Activated CD4-positive, alpha-beta T cell treated with anti-CD3 and anti-CD28 coated beads, Interleukin-10, Interleukin-2, amounts not matched to agents 100 ng/mL and 50 ng/mL, durations not matched to agents 16 hours and 8 hours (primary cell): ENCODE measurements around the gene SPATS2.
"Not testable (repeated sequence)": the region's sequence is repeated elsewhere in the genome, so short reads cannot be mapped to it uniquely, and the experiment has no call there.

ENCODE experiments used
- DNase-seq: peaks from one replicate; pipeline ENCODE4 v3.0.0-alpha.2; 2020

SPATS2 gene

DNA sequence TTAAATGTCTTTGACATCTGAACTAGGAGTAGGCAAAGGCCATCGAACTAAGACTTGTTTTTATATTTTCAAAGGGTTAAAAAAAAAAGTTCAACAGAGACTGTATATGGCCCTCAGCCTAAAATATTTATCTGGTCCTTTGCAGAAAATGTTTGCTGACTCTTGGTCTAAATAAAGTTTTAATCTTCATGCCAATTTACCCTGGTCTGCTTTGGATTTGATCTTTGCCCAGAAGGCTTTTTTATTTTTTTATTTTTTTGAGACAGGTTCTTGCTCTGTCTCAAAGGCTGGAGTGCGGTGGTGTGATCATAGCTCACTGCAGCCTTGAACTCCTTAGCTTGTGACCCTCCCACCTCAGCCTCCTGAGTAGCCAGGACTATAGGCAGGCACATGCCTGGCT is 47.1 kb downstream of the SPATS2 start:
- no peak for DNase-seq

DNA sequence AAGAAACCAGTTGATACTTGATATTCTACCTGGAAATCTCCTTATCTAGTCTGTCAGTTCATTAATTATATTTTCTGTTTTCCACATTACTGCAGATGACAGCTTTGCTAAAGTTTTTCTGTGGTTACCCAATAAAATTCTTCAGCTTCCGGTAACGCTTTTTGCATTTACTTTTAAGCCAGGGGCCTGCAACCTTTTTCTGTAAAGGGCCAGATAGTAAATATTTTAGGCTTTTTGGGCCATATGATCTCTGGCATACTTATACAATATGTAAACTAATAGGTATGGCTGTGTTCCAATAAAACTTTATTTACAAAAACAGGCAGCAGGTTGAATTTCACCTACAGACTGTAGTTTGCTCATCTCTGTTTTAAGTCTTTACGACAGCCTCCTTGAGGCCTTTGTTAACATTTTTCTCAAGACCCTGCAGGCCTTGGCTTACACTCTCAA is 48.3 kb downstream of the SPATS2 start:
- no peak for DNase-seq

DNA sequence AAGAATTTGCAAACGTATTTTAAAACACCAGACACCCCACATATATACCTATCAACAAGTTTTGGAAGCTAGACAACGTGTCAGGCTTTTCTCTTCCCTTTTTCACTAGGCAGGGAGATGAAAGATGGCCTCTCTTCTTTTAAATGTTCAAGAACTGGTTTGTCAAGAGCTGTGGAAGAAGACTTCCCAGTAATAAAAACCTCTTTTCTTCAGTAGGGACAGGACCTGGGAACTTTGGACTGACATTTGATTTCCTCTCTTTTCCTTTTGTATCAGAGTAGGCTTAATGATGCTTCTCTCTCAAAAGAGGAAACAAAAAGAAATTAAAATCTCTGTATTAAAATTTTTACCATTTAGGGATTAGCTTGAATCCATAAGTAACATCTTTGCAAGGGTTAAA is 49.6 kb downstream of the SPATS2 start:
- no peak for DNase-seq

DNA sequence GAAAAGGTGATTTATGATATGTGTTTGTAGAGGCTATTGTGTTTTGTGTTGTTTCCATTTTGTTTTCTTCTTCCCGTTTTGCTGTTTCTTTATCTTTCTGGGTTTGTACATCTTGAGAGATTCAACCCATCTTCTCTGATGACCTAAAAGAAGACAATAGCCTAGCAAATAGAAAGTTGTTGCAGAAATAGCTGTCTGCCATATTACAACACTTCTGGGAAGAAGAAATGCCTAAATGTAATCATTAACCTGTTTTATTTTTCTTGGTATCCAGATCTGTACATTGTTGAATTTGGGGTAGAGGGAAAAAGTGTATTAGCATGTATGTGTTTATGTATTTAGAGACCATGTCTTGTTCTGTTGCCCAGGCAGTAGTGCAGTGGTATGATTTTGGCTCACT is 50.3 kb downstream of the SPATS2 start:
- DNase-seq = no peak

DNA sequence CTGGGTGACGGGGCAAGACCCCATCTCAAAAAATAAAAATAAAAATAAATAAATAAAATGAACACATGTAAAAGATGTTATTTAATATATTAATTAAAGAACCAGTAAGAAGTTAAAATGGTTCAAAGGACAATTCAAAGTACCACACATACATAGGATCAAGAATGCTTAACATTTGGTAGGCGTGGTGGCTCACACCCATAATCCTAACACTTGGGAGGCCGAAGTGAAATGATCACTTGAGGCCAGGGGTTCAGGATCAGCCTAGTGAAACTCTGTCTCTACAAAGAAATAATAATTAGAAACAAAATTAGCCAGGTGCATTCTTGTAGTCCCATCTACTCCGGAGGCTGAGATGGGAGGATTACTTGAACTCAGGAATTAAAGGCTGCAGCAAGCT is 53.3 kb downstream of the SPATS2 start:
- DNase-seq = no peak

DNA sequence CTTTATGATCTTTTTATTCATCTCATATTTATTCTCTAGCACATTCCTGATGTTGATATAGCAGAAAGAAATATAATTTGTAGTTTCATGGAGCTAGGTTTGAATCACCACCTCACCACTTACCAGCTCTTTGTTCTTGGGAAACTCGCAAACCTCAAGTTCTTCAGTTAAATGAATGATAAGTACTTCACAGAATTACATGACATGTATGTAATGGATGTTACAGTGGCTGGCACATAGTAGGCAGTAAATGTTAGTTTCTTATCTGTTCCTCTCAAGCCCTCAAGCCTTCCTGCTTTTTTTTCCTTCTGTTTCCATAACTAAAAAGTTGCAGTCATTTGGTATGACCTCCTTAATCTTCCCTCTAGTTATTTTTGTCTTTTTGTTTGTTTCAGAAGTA is 54.9 kb downstream of the SPATS2 start:
- DNase-seq = no peak

DNA sequence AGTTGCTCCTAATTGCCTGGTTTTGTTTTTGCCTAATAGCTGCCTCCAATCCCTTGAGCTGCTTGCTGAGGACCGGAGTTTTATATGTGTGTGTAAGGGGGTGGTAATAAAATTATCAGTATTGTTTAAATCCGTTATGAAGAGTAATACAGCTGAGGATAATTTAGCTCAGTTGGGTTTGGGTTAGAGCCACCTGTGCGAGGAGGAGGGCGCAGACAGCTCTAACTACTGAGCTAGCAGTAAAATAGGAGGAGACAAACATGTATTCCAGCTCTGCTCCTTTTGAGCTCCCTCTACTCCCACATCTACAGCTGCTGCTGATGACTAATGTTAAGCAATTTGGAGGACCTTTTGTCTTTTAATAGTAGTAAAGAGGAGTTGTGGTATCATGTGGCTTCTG is 61.5 kb downstream of the SPATS2 start:
- DNase-seq = no peak

DNA sequence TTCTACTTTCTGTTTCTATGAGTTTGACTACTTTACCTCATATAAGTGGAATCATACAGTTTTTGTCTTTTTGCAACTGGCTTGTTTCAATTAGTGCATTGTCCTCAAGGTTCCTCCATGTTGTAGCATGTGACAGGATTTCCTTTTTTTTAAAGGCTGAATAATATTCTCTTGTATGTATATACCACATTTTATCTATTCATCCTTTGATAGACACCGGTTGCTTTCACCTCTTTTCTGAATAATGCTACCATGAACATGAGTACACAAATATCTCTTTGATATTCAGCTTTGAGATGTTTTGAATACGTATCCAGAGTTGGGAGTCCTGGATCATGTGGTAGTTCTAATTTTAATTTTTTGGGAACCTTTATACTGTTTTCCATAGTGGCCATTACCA is 65.4 kb downstream of the SPATS2 start:
- no peak for DNase-seq

DNA sequence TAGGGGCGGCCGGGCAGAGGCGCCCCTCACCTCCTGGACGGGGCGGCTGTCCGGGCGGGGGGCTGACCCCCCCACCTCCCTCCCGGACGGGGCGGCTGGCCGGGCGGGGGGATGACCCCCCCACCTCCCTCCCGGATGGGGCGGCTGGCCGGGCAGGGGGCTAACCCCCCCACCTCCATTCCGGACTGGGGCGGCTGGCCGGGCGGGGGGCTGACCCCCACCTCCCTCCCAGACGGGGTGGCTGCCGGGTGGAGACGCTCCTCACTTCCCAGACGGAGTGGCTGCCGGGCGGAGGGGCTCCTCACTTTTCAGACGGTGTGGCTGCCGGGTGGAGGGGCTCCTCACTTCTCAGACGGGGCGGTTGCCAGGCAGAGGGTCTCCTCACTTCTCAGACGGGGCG is 69.5 kb downstream of the SPATS2 start:
- DNase-seq = not testable (repeated sequence)

DNA sequence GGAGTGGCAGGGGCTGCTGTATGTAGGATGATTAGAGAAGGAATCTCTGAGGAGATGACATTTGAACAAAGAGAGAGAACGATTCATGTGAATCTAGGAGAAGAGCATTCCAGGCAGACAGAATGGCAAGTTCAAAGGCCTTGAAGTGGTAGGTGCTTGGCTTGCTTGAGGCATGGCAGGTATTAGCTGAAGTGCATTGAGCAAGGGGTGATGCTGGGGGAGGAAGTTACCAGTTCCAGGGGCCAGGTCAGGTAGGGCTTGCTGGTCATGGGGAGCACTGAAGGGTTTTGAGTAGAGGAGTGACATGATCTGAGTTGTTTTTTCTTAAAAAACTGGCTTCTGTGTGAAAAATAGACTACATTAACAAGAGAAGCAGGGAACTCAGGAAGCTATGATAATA is 71.8 kb downstream of the SPATS2 start:
- DNase-seq = no peak

DNA sequence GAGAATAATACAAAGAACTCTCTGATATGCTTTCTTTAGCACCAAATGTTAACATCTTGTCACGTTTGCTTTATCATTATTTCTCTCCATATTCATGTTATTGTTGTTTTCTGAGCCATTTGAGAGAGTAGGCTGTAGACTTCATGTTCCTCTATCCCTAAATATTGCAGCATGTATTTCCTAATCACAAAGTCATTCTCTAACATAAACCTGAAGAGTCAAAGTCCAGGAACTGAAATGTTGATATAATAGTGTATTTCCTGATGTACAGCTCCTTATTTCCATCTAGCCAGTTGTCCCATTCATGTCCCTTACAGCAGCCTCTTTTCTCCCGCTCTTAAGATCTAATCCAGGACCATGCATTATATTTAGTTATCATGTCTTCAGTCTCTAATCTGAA is 72.8 kb downstream of the SPATS2 start:
- DNase-seq = no peak

DNA sequence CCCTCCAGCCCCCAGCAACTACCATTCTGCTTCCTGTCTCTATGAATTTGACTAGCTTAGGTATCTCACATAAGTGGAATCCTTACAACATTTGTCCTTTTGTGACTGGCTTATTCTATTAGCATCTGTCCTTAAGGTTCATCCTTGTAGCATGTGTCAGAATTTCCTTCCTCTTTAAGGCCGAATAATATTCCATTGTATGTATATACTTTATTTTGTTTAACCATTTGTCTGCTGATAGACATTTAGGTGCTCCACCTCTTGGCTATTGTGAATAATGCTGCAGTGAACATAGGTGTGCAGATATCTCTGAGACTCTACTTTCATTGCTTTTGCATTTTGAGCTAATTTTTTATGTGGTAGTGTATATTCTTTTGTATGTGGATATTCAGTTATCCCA is 75.7 kb downstream of the SPATS2 start:
- no peak for DNase-seq

DNA sequence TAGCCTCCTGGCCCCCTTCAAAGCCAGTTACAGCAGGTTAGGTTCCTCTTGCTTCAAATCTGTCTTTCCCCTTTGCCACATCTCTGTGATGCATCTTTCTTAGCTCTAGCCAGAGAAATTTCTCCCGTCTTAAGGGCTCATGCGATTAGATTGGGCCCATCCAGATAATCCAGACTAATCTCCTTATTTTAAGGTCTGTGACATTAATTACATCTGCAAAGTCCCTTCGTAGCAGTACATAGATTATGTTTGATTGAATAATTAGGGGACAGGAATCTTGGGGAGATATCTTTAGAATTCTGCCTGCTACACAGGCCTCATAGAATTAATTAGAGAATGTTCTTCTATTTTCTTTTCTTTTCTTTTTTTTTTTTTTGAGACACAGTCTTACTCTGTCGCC is 79.3 kb downstream of the SPATS2 start:
- DNase-seq = no peak

DNA sequence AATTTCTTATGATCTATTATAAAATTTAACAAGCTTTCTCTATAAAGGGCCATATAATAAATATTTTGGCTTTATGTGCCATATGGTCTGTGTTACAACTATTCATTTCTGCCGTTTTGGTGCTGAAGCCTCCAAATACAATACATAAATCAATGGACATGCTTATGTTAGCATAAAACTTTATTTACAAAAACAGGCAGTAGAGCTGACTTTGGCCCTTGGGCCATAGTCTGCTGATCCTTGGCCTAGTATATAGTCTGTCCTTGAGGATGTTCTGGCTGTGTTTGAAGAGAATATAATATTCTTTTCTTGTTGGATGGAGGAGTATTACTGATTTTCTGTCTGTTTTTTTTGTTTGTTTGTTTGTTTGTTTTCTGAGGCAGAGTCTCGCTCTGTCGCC is 81.6 kb downstream of the SPATS2 start:
- no peak for DNase-seq

DNA sequence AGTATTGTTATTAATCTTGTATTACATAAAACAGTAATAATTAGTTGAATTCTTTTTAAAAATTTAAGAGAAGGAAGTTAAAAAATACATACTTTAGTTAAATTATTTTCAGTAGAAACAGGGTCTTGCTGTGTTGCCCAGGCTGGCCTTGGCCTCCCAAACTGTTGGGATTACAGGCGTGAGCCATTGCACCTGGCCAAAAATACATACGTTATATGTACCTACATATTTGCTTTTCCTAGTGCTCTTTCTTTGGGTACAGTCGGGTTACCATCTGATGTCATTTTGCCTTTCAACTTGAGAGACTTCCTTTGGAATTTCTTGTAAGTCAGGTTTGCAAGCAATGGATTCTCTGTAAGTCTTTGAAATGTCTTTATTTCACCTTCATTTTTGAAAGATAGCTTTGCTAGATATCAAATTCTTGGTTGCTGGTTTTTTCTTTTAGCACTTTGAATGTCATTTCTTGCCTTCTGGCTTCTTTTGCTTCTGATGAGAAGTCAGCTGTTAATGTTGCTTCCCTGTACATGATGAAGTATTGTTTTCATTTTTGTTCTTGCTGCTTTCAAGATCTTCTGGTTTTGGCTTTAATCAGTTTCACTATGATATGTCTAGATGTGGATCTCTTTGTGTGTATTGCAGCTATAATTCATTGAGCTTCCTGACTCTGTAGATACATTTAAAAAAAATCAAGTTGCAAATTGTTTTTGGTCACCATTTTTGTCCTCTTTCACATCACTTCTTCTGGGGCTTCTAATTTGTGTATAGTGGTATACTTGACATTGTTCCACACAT is 84.4 kb downstream of the SPATS2 start:
- peak; percentile 73 for DNase-seq

DNA sequence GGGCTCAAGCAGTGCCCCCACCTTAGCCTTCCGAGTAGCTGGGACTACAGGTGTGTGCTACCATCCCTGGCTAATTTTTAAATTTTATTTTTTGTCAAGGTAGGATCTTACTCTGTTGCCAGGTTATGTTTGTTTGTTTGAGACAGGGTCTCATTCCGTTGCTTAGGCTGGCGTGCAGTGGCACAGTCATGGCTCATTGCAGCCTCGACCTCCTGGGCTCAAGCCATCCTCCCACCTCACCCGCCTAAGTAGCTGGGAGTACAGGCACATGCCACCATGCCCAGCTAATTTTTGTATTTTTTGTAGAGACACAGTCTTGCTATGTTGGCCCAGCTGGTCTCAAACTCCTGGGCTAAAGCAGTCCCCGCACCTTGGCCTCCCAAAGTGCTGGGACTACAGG is 88.2 kb downstream of the SPATS2 start:
- DNase-seq = no peak

DNA sequence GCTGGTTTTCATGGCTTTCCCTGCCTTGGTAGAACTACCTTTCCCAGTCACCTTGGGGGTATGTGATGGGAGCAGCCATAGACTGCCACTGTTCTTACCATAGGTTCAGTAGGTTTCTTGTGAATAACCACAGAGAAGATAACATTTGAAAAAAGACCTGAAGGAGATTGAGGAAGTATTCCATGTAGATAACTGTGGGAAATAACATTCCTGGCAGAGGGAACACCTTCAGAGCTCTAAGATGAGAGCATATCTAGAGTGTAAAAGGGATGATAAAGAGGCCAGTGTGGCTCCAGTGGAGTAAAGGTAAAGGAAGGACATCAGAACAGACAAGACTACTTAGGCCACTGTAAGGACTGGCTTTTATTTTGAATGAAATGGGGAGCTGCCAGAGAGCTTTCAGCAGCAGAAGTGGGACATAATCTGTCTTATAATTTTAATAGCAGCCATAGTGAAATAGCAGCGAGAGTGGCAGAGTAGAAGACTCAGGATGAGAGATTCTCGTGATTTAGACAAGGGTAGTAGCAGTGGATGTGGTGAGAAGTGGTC is 88.9 kb downstream of the SPATS2 start:
- no peak for DNase-seq

DNA sequence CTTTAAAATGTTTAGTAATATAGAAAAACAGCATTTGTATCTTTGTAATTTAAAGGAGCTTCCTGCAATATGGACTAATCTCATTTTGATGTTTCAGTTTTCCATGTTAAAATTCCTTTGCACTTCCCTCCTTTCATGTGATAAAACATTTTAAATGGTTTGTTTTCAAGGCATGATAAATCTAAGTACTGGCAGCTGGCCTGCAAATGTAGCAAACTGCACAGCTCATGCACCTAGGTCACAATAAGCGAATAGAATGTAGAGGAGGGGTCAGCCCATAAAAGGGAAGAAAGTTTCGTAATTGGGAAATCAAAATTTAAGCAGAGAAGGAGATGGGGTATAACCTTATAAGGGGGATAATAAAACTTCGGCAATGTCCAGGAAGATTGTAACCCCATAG is 91.6 kb downstream of the SPATS2 start:
- DNase-seq = no peak

DNA sequence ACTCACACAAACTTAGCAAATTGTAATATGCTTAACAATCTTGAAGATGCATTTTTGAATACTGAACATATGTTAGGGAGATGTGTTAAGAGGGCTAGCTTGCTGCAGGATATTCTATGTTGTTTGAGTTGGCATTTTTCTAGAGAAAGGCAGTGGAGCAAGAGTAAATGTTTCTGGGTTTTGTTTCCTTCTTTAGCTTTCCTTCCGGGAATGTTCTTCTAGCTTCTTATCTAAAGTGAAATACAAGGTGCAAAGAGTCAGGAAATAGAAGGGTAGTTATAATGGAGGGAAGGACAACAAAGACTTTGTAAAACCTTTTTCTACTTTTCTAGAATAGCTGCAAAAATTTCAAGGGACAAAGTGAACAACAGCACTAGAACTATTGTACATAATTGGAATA is 94.0 kb downstream of the SPATS2 start:
- no peak for DNase-seq

DNA sequence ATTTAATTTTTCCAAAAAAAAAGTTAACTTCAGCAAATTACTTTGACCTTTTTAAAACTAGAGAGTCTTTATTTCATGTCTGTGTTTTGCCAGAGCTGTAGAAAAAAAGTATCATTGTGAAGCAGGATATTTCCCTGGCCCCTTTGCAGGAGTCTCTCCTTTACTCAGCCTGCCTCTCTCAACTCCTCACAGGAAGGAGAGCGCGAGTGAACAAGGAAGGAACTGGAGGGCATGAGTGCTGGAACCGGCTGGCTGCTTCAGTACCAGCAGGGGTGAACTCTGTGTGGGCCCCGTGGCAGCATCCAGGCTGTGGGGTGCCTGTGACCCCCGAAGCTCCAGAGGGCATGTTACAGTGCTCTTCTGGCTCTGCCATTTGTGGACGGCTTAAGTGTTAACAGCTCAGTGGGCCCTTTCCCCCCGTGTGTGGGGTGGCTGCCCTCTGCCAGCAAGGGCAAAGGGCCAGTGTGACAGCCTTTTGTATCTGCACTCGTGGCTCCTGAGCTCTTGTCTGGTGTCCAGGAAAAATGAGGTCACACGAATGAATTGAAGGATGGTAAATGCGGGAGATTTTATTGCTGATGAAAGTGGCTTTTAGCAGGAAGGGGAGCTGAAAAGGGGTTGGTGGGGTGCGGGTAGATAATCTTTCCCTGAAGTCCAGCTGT is 95.0 kb downstream of the SPATS2 start:
- no peak for DNase-seq

DNA sequence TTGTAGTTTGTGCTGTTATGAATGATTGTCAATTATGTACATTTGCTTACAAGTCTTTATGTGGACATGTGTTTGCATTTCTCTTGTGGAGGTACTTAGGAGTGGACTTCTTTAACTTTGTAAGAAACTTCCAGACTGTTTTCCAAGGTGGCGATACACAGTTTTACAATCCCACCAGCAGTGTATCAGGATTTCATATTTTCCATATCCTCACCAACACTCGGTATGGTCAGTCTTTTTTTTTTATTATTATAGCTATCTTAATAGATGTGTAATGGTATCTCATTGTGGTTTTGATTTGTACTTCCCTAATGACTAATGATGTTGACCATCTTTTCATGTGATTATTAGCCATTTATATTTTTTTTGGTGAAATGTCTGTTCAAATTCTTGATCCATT is 97.9 kb downstream of the SPATS2 start:
- DNase-seq = no peak

DNA sequence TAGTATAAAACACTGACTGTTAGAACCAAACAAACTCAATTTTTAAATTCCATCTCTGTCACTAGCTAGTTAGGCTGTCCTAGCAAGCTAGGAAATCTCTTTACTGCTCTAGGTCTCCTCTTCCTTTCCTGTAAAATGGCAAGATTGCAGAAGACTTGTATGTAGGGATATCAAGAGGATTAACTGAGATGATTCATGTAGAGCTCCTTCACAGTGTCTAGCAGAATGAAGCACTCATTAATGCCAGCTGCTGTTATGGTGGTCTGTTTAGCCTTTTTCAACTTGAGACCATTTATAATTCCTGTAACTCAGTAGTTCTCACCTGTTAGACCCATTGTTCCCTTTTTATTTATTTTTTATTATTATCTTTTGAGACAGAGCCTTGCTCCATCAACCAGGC is 103.7 kb downstream of the SPATS2 start:
- no peak for DNase-seq

DNA sequence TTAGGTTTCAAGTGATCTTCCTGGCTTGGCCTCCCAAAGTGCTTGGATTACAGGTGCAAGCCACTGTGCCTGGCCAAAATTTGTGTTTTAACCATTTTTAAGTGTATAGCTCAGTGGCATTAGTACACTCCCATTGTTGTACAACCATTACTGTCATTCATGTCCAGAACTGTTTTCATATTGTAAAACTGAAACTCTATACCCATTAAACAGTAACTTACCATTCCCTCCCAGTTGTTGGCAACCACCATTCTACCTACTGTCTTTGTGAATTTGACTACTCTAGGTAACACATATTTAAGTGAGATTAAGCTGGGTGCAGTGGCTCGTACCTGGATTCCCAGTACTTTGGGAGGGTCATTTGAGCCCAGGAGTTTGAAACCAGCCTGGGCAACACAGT is 104.3 kb downstream of the SPATS2 start:
- no peak for DNase-seq

DNA sequence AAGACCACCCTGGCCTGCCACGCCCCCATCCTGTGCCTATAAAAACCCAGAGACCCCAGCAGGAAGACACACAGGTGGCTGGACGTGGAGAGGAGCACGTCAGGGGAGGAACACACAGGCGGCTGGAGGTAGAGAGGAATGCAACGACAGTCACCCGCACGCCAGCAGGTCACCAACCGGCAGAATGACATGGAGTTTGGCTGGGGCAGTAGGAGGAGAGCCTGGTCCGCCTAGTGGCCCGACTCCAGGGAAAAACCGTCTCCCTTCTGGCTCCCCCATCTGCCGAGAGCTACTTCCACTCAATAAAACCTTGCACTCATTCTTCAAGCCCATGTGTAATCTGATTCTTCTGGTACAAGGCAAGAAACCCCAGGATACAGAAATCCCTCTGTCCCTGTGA is 108.8 kb downstream of the SPATS2 start:
- DNase-seq = no peak
